Loucy (cell line): ENCODE data around the gene CCDC187.

Experiments
- EZH2phosphoT487 ChIP-seq: fragments of 200-600 bp; IDR thresholded peaks from 2 replicates; pipeline ENCODE4 v1.6.1; 2018; ENCODE audit warnings: antibody characterized with exemption, mild to moderate bottlenecking, moderate library complexity, borderline replicate concordance
- TF ChIP-seq, protein P1 (sequence below): fragments of 200-600 bp; sonication (generic); conservative IDR thresholded peaks from 2 replicates; pipeline ENCODE4 v1.5.1; 2014; ENCODE audit warnings: mild to moderate bottlenecking, antibody characterized with exemption, low read length

DNA sequence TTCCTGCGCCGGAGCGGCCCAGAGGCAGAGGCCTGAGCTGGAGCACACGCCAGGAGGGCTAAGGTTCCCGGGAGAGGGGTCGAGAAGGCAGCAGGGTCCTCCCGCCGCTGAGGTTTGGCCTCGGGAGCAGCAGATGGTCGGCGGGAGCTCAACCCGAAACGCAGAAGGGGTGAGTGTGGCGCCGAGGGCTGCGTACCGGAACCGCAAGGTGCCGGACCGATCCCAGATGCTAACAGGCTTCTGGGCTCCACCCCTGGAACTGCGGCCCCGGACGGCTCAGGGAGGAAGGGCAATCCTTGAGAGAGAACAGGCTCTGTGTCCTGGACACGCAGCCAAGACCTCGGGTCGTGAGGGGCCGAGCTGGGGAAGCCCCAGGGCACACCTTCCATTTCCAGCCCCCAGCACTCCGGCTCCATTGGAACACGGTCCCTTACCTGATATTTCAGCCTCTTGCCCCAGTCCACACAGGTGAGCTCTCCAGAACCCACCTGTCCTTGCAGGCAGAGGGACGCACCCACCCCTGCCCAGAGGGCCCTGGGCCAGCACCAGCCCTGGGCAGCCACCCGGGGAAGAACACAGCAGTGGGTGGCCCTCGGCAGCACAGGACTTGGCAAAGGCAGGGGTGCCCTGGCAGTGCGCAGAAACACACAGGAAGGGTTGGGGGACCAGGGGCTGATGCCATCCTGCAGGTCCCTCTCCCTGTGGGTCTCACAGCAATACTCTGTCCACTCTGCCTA lies 100.3 kb downstream of the CCDC187 start:
- TF ChIP-seq, protein P1, sequence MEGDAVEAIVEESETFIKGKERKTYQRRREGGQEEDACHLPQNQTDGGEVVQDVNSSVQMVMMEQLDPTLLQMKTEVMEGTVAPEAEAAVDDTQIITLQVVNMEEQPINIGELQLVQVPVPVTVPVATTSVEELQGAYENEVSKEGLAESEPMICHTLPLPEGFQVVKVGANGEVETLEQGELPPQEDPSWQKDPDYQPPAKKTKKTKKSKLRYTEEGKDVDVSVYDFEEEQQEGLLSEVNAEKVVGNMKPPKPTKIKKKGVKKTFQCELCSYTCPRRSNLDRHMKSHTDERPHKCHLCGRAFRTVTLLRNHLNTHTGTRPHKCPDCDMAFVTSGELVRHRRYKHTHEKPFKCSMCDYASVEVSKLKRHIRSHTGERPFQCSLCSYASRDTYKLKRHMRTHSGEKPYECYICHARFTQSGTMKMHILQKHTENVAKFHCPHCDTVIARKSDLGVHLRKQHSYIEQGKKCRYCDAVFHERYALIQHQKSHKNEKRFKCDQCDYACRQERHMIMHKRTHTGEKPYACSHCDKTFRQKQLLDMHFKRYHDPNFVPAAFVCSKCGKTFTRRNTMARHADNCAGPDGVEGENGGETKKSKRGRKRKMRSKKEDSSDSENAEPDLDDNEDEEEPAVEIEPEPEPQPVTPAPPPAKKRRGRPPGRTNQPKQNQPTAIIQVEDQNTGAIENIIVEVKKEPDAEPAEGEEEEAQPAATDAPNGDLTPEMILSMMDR = no peak
- TF ChIP-seq EZH2phosphoT487 = no peak
